Chondrocyte (in vitro differentiated cells): ENCODE measurements around the gene SEC14L5. TPM values are rescaled to one million over a fixed set of nuclear protein-coding genes. Genes with fewer than 3 reads are reported as not detected.

Experiments
- DNase-seq: peaks from one replicate; pipeline ENCODE4 v3.0.0; 2021; ENCODE audit warnings: mixed read lengths, low spot score
- H3K27ac Mint-ChIP-seq: one replicate; pipeline ENCODE4 v1.8.0; 2021; ENCODE audit warnings: mild to moderate bottlenecking, moderate library complexity, mixed read lengths; ENCODE audit not compliant: unreplicated experiment
- H3K27me3 Mint-ChIP-seq: 2 replicates; pipeline ENCODE4 v1.8.0; 2021; ENCODE audit warnings: low read depth, mixed read lengths
- H3K36me3 Mint-ChIP-seq: 2 replicates; pipeline ENCODE4 v1.8.0; 2021; ENCODE audit warnings: low read depth, mixed read lengths
- H3K4me1 Mint-ChIP-seq: 2 replicates; pipeline ENCODE4 v1.8.0; 2021; ENCODE audit warnings: low read depth, mild to moderate bottlenecking, mixed read lengths
- H3K4me3 Mint-ChIP-seq: one replicate; pipeline ENCODE4 v1.8.0; 2021; ENCODE audit warnings: mild to moderate bottlenecking, moderate library complexity, mixed read lengths; ENCODE audit not compliant: unreplicated experiment
- H3K9me3 Mint-ChIP-seq: 2 replicates; pipeline ENCODE4 v1.8.0; 2021; ENCODE audit warnings: low read depth, mixed read lengths
- total RNA-seq: library from RNA; stranded (reverse); gene quantifications from 3 replicates; pipeline ENCODE4 v1.2.1, GENCODE V29; 2021
- TF ChIP-seq, protein P1 (sequence below): fragments of 200-600 bp; sonication (generic); IDR thresholded peaks from 2 replicates; pipeline ENCODE4 v1.5.0; 2021; ENCODE audit warnings: antibody characterized with exemption, mild to moderate bottlenecking, moderate library complexity

SEC14L5 gene
- total RNA-seq, 1 donor from 2014 or later: not detected

DNA sequence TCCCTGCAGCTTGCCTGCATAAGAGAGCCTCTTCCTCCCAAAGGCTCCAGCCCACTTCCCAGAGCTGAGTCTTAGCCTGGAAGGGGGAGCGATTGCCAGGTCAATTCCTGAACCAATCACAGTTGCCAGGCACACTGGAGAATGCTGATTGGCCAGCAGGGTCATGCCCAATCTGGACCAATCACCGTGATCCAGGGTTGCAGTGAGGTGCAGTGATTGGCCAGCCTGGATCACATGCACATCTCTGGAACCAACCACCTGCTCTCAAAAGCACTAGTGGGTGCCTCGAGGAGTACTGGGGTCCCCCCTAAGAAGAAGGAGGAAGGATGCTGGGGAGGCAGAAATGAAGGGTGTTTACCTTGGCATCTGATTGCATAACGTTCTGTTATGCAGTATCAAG, 57.2 kb downstream of the SEC14L5 start:
- TF ChIP-seq, protein P1, sequence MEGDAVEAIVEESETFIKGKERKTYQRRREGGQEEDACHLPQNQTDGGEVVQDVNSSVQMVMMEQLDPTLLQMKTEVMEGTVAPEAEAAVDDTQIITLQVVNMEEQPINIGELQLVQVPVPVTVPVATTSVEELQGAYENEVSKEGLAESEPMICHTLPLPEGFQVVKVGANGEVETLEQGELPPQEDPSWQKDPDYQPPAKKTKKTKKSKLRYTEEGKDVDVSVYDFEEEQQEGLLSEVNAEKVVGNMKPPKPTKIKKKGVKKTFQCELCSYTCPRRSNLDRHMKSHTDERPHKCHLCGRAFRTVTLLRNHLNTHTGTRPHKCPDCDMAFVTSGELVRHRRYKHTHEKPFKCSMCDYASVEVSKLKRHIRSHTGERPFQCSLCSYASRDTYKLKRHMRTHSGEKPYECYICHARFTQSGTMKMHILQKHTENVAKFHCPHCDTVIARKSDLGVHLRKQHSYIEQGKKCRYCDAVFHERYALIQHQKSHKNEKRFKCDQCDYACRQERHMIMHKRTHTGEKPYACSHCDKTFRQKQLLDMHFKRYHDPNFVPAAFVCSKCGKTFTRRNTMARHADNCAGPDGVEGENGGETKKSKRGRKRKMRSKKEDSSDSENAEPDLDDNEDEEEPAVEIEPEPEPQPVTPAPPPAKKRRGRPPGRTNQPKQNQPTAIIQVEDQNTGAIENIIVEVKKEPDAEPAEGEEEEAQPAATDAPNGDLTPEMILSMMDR: no peak
- DNase-seq: no peak
- Mint-ChIP-seq H3K27ac (no peak overlapping the region), H3K36me3 (no peaks in the 10 kb centered on the region), H3K4me3 (no peak overlapping the region), H3K4me1 (no peaks in the 10 kb centered on the region), H3K27me3 (peaks cover 24% of the 10 kb centered on the region), H3K9me3 (no peaks in the 10 kb centered on the region)

DNA sequence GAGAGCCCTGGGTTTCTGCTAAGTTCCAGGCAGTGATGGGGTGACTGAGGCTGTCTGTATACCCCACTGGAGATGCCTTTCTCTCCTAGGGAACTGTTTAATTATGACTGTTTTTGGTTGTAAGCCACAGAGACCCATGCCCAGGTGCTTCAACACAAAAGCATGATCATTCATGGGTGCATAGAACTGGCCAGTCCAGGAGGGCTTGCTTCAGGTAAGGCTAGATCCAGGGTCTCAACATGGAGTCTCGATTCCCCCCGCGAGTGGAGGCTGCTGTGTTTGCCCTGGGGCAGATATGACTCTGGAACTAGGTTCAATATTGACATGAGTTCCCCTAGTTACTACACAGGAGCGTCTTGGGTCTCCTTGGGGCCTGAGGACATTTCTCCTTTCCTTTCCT, 57.8 kb downstream of the SEC14L5 start:
- Mint-ChIP-seq H3K9me3 (no peaks in the 10 kb centered on the region), H3K27me3 (peaks cover 19% of the 10 kb centered on the region), H3K4me3 (no peak overlapping the region), H3K27ac (no peak overlapping the region), H3K4me1 (no peaks in the 10 kb centered on the region), H3K36me3 (no peaks in the 10 kb centered on the region)
- TF ChIP-seq, protein P1: no peak
- no peak for DNase-seq

DNA sequence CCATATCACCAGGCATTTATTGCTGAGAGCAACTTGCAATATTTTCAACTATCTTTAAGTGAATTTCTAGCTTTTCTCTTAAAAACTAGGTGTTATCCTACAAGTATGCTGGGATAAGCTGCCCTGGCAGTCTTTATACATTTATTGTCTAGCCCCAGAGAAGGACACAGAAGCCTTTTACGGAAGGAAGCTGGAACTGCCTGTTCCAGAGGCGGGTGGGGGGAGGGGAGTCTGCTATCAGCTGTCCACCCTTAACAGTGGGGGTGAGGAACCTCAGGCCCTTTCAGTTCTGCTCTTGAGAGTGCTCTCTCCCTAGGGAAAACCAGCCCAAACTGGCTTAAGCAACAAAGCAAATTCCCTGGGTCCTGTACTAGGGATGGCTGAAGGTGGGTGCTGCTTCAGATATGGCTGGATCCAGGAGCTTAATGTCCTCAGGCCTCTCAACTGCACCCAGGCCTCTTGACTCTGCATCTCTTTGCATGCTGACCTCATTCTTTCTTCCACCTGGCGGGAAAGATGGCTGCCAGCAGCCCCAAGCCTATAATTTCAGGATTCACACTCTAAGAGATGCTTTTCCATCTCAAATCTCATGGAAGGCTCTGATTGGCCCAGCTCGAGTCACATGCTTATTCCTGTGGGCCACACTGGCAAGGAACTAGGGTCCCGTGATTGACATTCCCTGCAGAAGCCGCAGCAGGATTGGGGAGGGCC, 59.0 kb downstream of the SEC14L5 start:
- H3K9me3 Mint-ChIP-seq: no peaks in the 10 kb centered on the region
- H3K4me1 Mint-ChIP-seq: no peaks in the 10 kb centered on the region
- peaks cover 17% of the 10 kb centered on the region for H3K27me3 Mint-ChIP-seq
- TF ChIP-seq, protein P1: no peak
- no peak overlapping the region for H3K27ac Mint-ChIP-seq
- no peaks in the 10 kb centered on the region for H3K36me3 Mint-ChIP-seq
- DNase-seq: no peak
- no peak overlapping the region for H3K4me3 Mint-ChIP-seq

DNA sequence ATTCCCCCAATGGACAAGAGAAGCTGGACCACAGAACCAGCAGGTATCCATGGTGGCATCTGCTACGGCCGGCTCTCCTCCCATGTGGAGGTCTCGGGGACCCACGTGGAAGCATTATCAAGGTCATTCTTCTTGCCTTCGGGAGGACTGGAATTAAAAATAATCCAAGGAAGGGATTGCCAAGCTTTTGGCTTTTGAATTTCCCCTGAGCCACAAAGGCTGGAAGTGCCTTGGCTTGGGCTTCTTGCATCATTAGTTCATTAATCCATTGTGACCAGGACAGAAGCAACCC, 59.5 kb downstream of the SEC14L5 start:
- Mint-ChIP-seq H3K27me3 (peaks cover 16% of the 10 kb centered on the region), H3K9me3 (no peaks in the 10 kb centered on the region), H3K4me3 (no peak overlapping the region), H3K4me1 (no peaks in the 10 kb centered on the region), H3K27ac (no peak overlapping the region), H3K36me3 (no peaks in the 10 kb centered on the region)
- no peak for DNase-seq
- TF ChIP-seq, protein P1: no peak

DNA sequence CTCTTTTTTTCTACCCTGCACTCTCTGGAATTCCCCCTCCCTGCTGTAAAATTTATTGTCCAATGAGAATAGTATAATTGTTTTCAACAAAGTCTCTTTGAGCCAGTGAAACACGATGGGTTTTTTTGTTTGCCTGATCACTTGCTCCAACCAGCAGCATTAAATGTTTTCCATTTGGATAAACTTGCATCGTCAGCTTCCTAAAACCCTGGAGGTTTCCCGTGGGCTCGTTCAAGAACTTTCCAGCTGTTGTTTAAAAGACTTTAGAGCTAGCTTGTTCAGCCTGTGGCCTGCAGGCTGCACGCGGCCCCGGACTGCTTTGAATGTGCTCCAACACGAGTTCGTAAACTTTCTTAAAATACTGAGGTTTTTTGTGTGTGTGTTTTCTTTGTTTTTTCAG, 60.7 kb downstream of the SEC14L5 start:
- TF ChIP-seq, protein P1: no peak
- H3K4me1 Mint-ChIP-seq: no peaks in the 10 kb centered on the region
- peaks cover 10% of the 10 kb centered on the region for H3K27me3 Mint-ChIP-seq
- H3K4me3 Mint-ChIP-seq: no peak overlapping the region
- no peaks in the 10 kb centered on the region for H3K9me3 Mint-ChIP-seq
- DNase-seq: no peak
- no peaks in the 10 kb centered on the region for H3K36me3 Mint-ChIP-seq
- no peak overlapping the region for H3K27ac Mint-ChIP-seq
